IPS-15b (cell line): ENCODE results near the gene TMEM178A.
"Not testable (repeated sequence)": the region's sequence is repeated elsewhere in the genome, so short reads cannot be mapped to it uniquely, and the experiment has no call there.

Experiments
- H3K27me3 ChIP-seq: one replicate; pipeline ENCODE4 v1.6.1; 2013; ENCODE audit warnings: low read length; ENCODE audit not compliant: control insufficient read depth, insufficient read depth
- H3K36me3 ChIP-seq: one replicate; pipeline ENCODE4 v1.6.1; 2013; ENCODE audit warnings: low read length; ENCODE audit not compliant: control insufficient read depth, insufficient read depth
- H3K4me1 ChIP-seq: one replicate; pipeline ENCODE4 v1.6.1; 2013; ENCODE audit warnings: mild to moderate bottlenecking, low read length; ENCODE audit not compliant: control insufficient read depth, insufficient read depth
- H3K4me3 ChIP-seq: one replicate; pipeline ENCODE4 v1.5.1; 2013; ENCODE audit warnings: low read depth, low read length
- H3K9ac ChIP-seq: one replicate; pipeline ENCODE4 v1.6.1; 2013; ENCODE audit warnings: low read depth, mild to moderate bottlenecking, low read length
- H3K9me3 ChIP-seq: one replicate; pipeline ENCODE4 v1.6.1; 2013; ENCODE audit warnings: mild to moderate bottlenecking, low read length; ENCODE audit not compliant: control insufficient read depth, insufficient read depth

The TMEM178A gene

DNA sequence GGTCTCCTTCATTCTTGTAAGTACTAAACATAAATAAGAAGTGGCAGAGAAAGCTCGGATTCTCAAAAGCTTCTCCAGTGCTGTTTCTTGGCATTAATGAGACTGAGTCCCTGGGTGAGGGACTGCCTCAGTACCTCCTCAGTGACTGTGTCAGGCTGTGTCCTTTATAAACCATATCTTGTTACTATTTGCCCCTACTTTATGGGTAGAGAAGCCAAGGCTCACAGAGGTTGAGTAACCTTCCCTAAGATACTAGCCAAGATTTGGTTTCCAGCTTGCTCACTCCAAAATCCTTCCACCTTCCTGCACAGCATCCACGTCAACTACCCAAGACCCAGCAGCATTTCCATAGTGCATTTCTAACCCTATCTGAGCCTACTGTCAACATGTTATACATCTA, 57.8 kb downstream of the TMEM178A start:
- Histone ChIP-seq H3K9me3 (no peaks in the 10 kb centered on the region), H3K4me1 (no peaks in the 10 kb centered on the region), H3K27me3 (no peaks in the 10 kb centered on the region), H3K4me3 (no peak overlapping the region), H3K9ac (no peak overlapping the region), H3K36me3 (no peaks in the 10 kb centered on the region)

DNA sequence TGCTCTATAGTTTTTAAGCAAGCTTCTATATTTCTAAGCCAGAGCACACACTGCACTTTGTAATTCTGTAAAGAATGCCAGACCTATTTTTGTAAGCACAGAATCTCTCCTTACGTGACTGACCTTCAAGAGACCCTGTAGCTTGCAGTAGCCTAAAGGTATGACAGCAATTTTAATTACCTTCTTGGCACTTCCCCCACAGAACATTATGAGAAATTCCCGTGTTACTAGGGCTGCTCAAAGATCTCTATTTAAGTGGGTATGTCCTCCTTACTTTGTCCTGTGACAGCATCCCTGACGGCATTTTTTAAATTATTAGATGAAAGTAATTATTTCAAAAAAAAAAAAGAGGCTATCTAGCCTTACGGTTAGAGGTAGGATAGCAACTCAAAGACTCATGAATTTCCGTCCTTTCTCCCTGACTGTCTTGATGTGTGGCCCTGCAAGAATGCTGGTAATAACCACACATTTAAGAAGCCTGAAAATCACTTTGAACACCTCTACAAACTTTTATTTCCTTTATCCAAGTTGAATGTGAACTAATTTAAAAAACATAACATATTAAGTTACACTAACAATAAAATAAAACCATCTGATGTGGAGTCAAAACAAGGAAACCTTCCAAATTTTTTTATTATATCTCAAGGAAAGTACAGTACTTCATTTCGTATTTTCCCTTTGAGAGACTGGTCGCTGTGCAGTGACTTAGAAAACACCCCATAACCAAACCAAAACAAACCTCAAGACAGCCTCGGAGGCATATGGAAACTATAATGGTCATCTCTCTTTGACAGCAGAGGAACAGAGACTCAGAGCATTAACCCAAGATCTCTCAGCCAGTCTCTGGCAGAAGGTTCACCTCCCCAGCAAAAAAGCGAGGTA, 58.5 kb downstream of the TMEM178A start:
- Histone ChIP-seq H3K36me3 (no peaks in the 10 kb centered on the region), H3K9me3 (no peaks in the 10 kb centered on the region), H3K4me3 (no peak overlapping the region), H3K4me1 (no peaks in the 10 kb centered on the region), H3K9ac (no peak overlapping the region), H3K27me3 (no peaks in the 10 kb centered on the region)

- Histone ChIP-seq H3K36me3 (no peaks in the 10 kb centered on the region), H3K27me3 (no peaks in the 10 kb centered on the region), H3K4me1 (no peaks in the 10 kb centered on the region), H3K9me3 (no peaks in the 10 kb centered on the region), H3K9ac (no peak overlapping the region), H3K4me3 (no peak overlapping the region)
Measured at GRCh38 chr2:39724828-39725144, 59.1 kb downstream of the TMEM178A start.

DNA sequence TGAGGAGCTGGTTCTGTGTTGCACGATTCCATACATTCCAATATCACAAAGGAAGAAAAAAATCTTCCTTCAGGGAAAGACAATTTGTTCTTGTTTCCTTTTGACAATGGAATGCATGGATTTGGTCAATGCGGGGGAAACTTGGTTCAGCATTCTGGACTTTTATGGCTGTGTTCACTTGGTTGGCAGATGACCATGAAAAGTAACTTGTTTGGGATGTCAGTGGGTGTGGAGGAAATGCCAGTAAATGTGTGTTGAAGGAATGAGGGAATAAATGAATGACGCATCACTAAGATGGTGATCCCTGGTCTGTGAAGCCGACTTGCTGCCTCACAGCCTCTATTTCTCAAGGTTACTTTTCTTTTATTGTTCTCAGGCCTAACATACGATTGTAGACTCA, 59.7 kb downstream of the TMEM178A start:
- no peak overlapping the region for H3K9ac ChIP-seq
- H3K36me3 ChIP-seq: no peaks in the 10 kb centered on the region
- H3K27me3 ChIP-seq: no peaks in the 10 kb centered on the region
- H3K4me3 ChIP-seq: no peak overlapping the region
- no peaks in the 10 kb centered on the region for H3K9me3 ChIP-seq
- no peaks in the 10 kb centered on the region for H3K4me1 ChIP-seq

DNA sequence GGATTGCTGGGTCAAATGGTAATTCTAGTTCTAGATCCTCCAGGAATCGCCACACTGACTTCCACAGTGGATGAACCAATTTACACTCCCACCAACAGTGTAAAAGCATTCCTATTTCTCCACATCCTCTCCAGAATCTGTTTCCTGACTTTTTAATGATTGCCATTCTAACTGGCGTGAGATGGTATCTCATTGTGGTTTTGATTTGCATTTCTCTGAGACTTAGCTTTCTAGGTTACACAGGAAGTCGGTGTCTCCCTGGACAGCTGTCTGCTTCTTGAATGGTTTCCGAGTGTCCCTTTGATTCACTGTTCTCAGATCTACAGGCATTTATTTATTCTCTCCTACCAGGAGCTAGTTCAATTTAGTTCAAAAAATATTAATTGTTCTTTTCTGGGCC, 62.4 kb downstream of the TMEM178A start:
- H3K9me3 ChIP-seq, H3K27me3 ChIP-seq, H3K4me3 ChIP-seq, H3K36me3 ChIP-seq, H3K4me1 ChIP-seq, H3K9ac ChIP-seq: not testable (repeated sequence)

- H3K9ac ChIP-seq: no peak overlapping the region
- no peaks in the 10 kb centered on the region for H3K36me3 ChIP-seq
- H3K27me3 ChIP-seq: no peaks in the 10 kb centered on the region
- H3K9me3 ChIP-seq: no peaks in the 10 kb centered on the region
- H3K4me3 ChIP-seq: no peak overlapping the region
- no peaks in the 10 kb centered on the region for H3K4me1 ChIP-seq
Measured at GRCh38 chr2:39728941-39729351, 63.2 kb downstream of the TMEM178A start.

GRCh38 chr2:39730276-39730675, 64.6 kb downstream of the TMEM178A start:
- H3K27me3 ChIP-seq: no peaks in the 10 kb centered on the region
- H3K4me3 ChIP-seq: no peak overlapping the region
- H3K9me3 ChIP-seq: no peaks in the 10 kb centered on the region
- peaks cover 4% of the 10 kb centered on the region for H3K4me1 ChIP-seq
- H3K36me3 ChIP-seq: peaks cover under 1% of the 10 kb centered on the region
- H3K9ac ChIP-seq: no peak overlapping the region

DNA sequence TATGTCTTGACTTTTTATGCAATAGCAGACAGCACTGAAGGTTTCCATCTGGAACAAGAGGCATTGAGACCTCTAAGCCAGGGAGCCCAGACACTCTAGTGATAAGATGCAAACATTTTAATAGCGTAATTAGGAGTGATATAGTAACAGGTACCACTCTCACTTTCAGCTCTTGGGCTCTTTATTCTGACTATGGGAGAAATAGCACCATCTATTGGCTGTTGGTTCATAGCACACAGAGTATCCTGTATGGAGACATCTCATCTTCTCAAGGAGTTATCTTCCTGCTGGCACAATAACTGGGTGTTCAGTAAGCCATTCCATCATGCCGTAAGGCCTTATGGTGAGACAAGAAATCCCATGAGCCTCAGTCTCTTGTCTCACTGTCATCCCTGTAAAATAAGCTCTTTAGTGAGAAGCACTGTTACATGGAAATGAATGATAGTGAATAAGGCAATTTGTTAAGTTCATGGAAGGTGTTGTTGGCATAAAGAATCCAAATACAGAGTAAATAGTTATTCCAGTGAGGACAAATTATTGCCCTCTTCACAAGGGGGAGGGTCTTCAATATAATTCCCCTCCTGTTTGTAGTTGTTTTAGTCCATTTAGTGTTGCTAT, 65.1 kb downstream of the TMEM178A start:
- Histone ChIP-seq H3K4me3 (no peak overlapping the region), H3K9ac (no peak overlapping the region), H3K27me3 (no peaks in the 10 kb centered on the region), H3K4me1 (peaks cover 4% of the 10 kb centered on the region), H3K36me3 (peaks cover 2% of the 10 kb centered on the region), H3K9me3 (no peaks in the 10 kb centered on the region)

DNA sequence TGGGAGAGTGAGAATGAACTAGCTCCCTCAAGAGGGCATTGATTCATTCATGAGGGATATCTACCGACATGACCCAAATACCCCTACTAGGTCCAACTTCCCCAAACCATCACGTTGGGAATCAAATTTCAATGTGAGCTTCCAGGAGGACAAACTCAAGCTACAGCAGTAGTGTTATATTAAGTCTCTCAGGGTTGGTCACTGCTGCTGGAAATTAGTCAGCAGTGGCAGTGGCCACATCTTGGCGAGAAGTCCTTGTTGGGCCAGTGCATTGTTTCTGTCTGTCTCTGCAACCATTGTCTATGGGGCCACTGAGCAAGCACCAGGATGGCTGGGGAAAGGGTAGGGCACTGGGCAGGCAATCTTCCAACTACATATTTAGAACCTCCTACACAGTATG, 65.8 kb downstream of the TMEM178A start:
- peaks cover 6% of the 10 kb centered on the region for H3K4me1 ChIP-seq
- H3K4me3 ChIP-seq: no peak overlapping the region
- no peak overlapping the region for H3K9ac ChIP-seq
- no peaks in the 10 kb centered on the region for H3K27me3 ChIP-seq
- no peaks in the 10 kb centered on the region for H3K9me3 ChIP-seq
- H3K36me3 ChIP-seq: peaks cover 4% of the 10 kb centered on the region

- Histone ChIP-seq H3K9ac (no peak overlapping the region), H3K4me1 (peaks cover 13% of the 10 kb centered on the region), H3K36me3 (peaks cover 8% of the 10 kb centered on the region), H3K27me3 (no peaks in the 10 kb centered on the region), H3K4me3 (no peak overlapping the region), H3K9me3 (no peaks in the 10 kb centered on the region)
Measured at GRCh38 chr2:39732482-39732881, 66.8 kb downstream of the TMEM178A start.

DNA sequence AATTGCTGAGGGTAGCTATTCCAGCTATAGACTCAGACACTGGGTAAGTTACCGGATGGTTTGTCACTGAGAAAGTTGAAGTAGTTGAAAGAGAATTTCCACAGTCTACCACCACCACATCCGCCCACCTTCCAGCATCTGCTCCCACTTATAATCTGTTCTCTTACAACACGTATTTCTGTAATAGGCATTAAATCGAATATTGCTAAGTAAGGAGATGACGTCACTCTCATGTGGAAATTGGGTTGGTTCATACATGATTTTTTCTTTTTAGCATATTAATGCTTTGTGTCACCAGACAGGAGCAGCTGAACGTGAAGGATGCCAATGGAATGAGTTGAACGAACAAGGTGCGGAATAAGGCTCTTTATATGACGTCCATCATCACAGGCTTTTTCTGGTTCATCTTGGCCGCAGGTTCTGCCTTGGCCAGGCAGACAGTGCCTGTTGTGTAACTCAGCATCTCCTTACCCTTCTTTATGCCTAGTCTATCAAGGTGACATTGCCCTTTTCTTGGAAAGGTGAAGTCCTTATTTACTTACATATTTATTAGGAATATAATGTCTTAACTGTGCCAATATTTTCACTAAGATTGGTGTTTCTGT, 67.5 kb downstream of the TMEM178A start:
- Histone ChIP-seq H3K27me3 (no peaks in the 10 kb centered on the region), H3K4me3 (no peak overlapping the region), H3K36me3 (peaks cover 8% of the 10 kb centered on the region), H3K4me1 (peaks cover 16% of the 10 kb centered on the region), H3K9me3 (no peaks in the 10 kb centered on the region), H3K9ac (no peak overlapping the region)

DNA sequence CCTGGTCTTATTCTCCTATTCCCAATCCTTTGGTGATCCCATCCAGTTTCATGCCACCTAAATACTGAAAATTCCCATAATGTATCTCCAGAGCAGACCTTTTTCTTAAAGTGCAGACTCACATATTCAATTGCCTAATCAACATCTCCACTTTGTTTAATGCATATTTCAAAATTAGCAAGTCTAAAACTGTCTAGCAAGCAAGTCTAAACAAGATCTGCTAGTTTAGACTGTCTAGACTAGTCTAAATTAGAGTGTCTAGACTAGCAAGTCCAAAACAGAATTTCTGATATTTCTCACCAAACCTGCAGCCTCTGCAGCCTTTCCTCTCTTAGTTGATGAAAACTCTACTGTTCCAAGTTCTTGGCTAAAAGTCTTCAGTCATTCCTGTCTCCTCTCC, 68.7 kb downstream of the TMEM178A start:
- H3K27me3 ChIP-seq: no peaks in the 10 kb centered on the region
- no peak overlapping the region for H3K9ac ChIP-seq
- no peak overlapping the region for H3K4me3 ChIP-seq
- H3K9me3 ChIP-seq: no peaks in the 10 kb centered on the region
- peaks cover 8% of the 10 kb centered on the region for H3K36me3 ChIP-seq
- peaks cover 16% of the 10 kb centered on the region for H3K4me1 ChIP-seq
